Tibial nerve (tissue), 4 donors: ENCODE results near the gene GATA6. TPM values are rescaled to one million over a fixed set of nuclear protein-coding genes. Genes with fewer than 3 reads are reported as not detected.

Source experiments
- DNase-seq, 2 donors: peaks; one replicate each; pipeline ENCODE4 v3.0.0-alpha.2; 2019; ENCODE audit warnings: low spot score in 2 of 2
- H3K27ac ChIP-seq, 4 donors: fragments of 200-600 bp; sonication (generic) in 3 of 4; one replicate each; pipeline ENCODE4 v1.5.1; 2017 to 2019; ENCODE audit warnings: mild to moderate bottlenecking in 1 of 4
- H3K27me3 ChIP-seq, 2 donors: fragments of 200-600 bp; sonication (generic) in 1 of 2; one replicate each; pipeline versions ENCODE4 v1.5.1 to v1.6.0; 2017 to 2019
- H3K36me3 ChIP-seq, 3 donors: fragments of 200-600 bp; sonication (generic); one replicate each; pipeline ENCODE4 v1.5.1; 2018 to 2019
- H3K4me1 ChIP-seq, 4 donors: fragments of 200-600 bp; sonication (generic) in 3 of 4; one replicate each; pipeline ENCODE4 v1.5.1; 2017 to 2019
- H3K4me3 ChIP-seq, 4 donors: fragments of 200-600 bp; sonication (generic) in 3 of 4; one replicate each; pipeline ENCODE4 v1.5.1; 2017 to 2019; ENCODE audit warnings: mild to moderate bottlenecking in 1 of 4, moderate library complexity in 1 of 4
- H3K9me3 ChIP-seq, 4 donors: fragments of 200-600 bp; sonication (generic) in 3 of 4; one replicate each; pipeline ENCODE4 v1.5.1; 2017 to 2019
- EP300 ChIP-seq, 2 donors: sonication (generic); formaldehyde crosslinking; IDR thresholded peaks; one replicate each; pipeline ENCODE4 v1.6.1; 2017; ENCODE audit warnings: antibody characterized with exemption in 2 of 2, mild to moderate bottlenecking in 1 of 2
- POLR2A ChIP-seq, 2 donors: fragments of 450-650 bp; IDR thresholded peaks; one replicate each; pipeline ENCODE4 v1.6.1; 2017; ENCODE audit warnings: antibody characterized with exemption in 2 of 2, mild to moderate bottlenecking in 2 of 2, moderate library complexity in 2 of 2
- WGBS, 2 donors: methylation state at CpG; one replicate each; pipeline ENCODE4 v1.1.5; 2018; 5-methylcytosine and 5-hydroxymethylcytosine counted together
- total RNA-seq, 4 donors: library from RNA; depleted of rRNA; stranded (reverse); fragments of >200 nt; gene quantifications; one replicate each; pipeline ENCODE4 v1.1.0, GENCODE V29; 2016
- TF ChIP-seq, protein P1 (sequence below), 5 experiments: fragments of 200-600 bp in 3 of 5; fragments of 450-650 bp in 2 of 5; sonication (generic) in 3 of 5; IDR thresholded peaks; one replicate each; pipeline ENCODE4 v1.5.1; 2016 to 2019; ENCODE audit warnings: antibody characterized with exemption in 5 of 5, mild to moderate bottlenecking in 3 of 5, moderate library complexity in 2 of 5

The GATA6 gene
- total RNA-seq, 4 donors from 2014 or later = 4.2 to 8.4 (median 7.2) TPM

DNA sequence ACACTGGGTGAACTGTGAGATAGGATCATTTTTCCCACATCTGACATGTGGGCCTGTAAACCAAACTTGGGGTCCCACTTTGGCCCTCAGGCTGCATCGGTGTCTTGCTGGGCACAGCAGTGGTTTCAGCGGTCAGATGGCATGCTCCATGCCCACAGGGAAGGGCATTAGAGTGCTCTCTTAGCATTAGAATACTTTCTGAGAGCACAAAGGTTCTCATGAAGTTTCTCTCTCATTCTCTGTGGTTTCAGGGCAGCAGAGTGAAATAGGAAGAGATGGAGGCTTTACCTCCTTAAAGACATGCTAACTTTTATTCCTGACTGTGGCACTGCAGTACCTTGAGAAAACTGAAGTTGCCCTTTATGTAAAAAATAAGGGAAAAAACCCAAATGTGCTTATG is 36.6 kb upstream of the GATA6 start:
- TF ChIP-seq POLR2A (IDR thresholded peaks at IDR 0.05) = no peak
- TF ChIP-seq EP300 (IDR thresholded peaks at IDR 0.05) = no peak
- TF ChIP-seq, protein P1, sequence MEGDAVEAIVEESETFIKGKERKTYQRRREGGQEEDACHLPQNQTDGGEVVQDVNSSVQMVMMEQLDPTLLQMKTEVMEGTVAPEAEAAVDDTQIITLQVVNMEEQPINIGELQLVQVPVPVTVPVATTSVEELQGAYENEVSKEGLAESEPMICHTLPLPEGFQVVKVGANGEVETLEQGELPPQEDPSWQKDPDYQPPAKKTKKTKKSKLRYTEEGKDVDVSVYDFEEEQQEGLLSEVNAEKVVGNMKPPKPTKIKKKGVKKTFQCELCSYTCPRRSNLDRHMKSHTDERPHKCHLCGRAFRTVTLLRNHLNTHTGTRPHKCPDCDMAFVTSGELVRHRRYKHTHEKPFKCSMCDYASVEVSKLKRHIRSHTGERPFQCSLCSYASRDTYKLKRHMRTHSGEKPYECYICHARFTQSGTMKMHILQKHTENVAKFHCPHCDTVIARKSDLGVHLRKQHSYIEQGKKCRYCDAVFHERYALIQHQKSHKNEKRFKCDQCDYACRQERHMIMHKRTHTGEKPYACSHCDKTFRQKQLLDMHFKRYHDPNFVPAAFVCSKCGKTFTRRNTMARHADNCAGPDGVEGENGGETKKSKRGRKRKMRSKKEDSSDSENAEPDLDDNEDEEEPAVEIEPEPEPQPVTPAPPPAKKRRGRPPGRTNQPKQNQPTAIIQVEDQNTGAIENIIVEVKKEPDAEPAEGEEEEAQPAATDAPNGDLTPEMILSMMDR (IDR thresholded peaks at IDR 0.05) = no peak
- WGBS, 2 donors = 79 to 88% methylated on average over 2 of the region's 2 CpGs

GRCh38 chr18:22136395-22136794 is 33.0 kb upstream of the GATA6 start:
- H3K27me3 ChIP-seq = no peaks in the 10 kb centered on the region
- H3K4me3 ChIP-seq = no peak overlapping the region
- WGBS, 2 donors = 46 to 55% methylated on average over 4 of the region's 4 CpGs
- no peak overlapping the region for H3K27ac ChIP-seq
- no peaks in the 10 kb centered on the region for H3K4me1 ChIP-seq
- H3K36me3 ChIP-seq = no peaks in the 10 kb centered on the region
- TF ChIP-seq EP300 (IDR thresholded peaks at IDR 0.05) (no peak), POLR2A (IDR thresholded peaks at IDR 0.05) (no peak)
- TF ChIP-seq, protein P1 (IDR thresholded peaks at IDR 0.05) = no peak
- no peaks in the 10 kb centered on the region for H3K9me3 ChIP-seq
- DNase-seq = no peak

More for the DNA sequence above, 36.6 kb upstream of the GATA6 start:
- H3K4me3 ChIP-seq = no peak overlapping the region
- H3K27me3 ChIP-seq = no peaks in the 10 kb centered on the region
- no peaks in the 10 kb centered on the region for H3K9me3 ChIP-seq
- no peak for DNase-seq
- no peaks in the 10 kb centered on the region for H3K36me3 ChIP-seq
- H3K27ac ChIP-seq = no peak overlapping the region
- no peaks in the 10 kb centered on the region for H3K4me1 ChIP-seq

DNA sequence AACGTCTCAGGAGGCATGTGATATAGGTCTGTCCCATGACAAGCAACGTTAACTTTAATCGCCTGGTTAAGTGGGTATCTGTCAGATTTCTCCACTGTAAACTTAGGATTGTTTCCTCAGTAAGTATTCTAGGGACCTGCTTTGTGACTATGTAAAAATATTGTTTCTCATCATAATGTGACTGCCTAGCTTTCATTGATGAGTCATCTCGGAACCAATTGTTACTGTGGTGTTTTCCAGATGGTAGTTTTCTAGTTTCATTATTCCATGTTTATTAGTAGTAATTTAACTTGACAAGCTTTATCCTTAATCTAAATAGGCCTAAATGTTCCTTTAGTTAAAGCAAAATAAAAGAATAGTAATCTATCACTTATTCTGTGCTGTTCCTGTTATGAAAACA is 28.2 kb upstream of the GATA6 start:
- no peaks in the 10 kb centered on the region for H3K9me3 ChIP-seq
- 85 to 92% methylated on average over 4 of the region's 4 CpGs for WGBS, 2 donors
- DNase-seq = no peak
- H3K36me3 ChIP-seq = no peaks in the 10 kb centered on the region
- H3K4me3 ChIP-seq = no peak overlapping the region
- H3K27ac ChIP-seq = no peak overlapping the region
- H3K27me3 ChIP-seq = no peaks in the 10 kb centered on the region
- H3K4me1 ChIP-seq = no peaks in the 10 kb centered on the region
- TF ChIP-seq, protein P1 (IDR thresholded peaks at IDR 0.05) = no peak
- TF ChIP-seq POLR2A (IDR thresholded peaks at IDR 0.05) = no peak
- no peak for TF ChIP-seq EP300 (IDR thresholded peaks at IDR 0.05)

DNA sequence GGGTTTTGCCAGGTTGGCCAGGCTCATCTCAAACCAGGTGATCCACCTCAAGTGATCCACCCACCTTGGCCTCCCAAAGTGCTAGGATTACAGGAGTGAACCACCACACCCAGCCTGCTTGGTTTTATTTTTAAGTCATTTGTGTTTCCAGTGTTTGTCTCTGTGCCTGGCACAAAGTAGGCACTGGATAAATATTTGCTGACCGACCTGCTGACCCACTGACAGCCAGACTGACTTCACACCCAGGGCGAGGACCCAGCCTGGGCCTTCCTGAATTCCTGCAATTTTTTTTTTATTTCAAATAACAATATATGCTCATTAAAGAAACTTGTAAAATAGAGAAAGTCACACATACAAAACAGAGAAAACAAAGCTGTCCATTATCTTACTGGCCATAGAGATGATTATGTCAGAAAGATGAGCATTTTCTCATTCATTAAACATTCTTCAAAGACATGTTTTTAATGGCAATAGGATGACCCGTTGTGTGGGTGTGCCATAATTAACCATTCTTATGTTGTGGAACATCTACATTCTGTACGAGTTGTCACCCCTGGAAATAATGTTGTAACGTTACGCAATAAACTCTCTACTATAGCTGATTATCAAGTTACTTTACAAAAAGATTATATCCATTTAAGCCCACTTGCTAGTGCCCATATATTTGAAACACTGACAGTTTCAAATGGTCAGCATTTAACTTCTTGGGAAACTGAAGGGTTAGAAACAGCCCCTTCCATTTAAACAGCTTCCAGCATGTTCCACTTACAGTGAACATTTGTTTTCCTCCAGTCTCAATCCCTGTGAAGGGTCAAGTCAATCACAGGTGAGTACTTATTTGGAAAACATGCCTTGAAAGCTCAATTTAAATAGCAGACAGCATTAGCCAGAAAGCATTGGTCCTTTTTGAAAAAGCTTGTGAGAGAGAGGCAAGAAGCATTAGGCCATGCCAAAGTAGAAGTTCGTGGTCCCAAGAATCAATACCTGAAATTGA is 25.7 kb upstream of the GATA6 start:
- Histone ChIP-seq H3K27ac (no peak overlapping the region), H3K27me3 (peaks cover 0 to 2% of the 10 kb centered on the region in 2 donors), H3K4me3 (no peak overlapping the region), H3K9me3 (no peaks in the 10 kb centered on the region), H3K4me1 (no peaks in the 10 kb centered on the region), H3K36me3 (no peaks in the 10 kb centered on the region)
- TF ChIP-seq EP300 (IDR thresholded peaks at IDR 0.05) = no peak
- TF ChIP-seq POLR2A (IDR thresholded peaks at IDR 0.05) = no peak
- TF ChIP-seq, protein P1 (IDR thresholded peaks at IDR 0.05) = no peak
- 76 to 77% methylated on average over 7 of the region's 7 CpGs for WGBS, 2 donors
- DNase-seq = no peak

DNA sequence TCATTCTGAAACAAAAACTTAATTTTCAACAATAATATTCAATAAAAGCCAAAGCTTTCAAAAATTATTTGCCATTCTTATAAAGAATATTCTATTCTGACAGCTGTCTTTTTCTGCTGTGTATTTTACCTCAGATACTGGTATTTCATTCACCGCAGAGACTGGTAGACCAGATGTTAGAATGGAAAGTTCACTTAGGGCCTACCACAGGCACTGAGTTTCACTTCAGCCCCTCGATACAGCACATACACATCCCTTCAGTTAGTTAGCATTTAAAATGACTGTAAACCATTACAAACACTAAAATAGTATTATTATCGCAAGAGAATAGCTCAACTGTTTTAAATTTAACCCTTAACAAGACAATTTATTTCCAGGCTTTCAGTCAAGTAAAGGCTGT is 24.2 kb upstream of the GATA6 start:
- Histone ChIP-seq H3K36me3 (no peaks in the 10 kb centered on the region), H3K27me3 (peaks cover 0 to 7% of the 10 kb centered on the region in 2 donors), H3K27ac (no peak overlapping the region), H3K4me3 (no peak overlapping the region), H3K4me1 (no peaks in the 10 kb centered on the region), H3K9me3 (no peaks in the 10 kb centered on the region)
- WGBS, 2 donors = 64 to 72% methylated on average over 3 of the region's 3 CpGs
- no peak for DNase-seq
- no peak for TF ChIP-seq POLR2A (IDR thresholded peaks at IDR 0.05)
- TF ChIP-seq, protein P1 (IDR thresholded peaks at IDR 0.05) = no peak
- TF ChIP-seq EP300 (IDR thresholded peaks at IDR 0.05) = no peak
